Measurements from ENCODE around the gene UIMC1.
"Not testable (repeated sequence)": the region's sequence is repeated elsewhere in the genome, so short reads cannot be mapped to it uniquely, and the experiment has no call there.

UIMC1 gene

DNA sequence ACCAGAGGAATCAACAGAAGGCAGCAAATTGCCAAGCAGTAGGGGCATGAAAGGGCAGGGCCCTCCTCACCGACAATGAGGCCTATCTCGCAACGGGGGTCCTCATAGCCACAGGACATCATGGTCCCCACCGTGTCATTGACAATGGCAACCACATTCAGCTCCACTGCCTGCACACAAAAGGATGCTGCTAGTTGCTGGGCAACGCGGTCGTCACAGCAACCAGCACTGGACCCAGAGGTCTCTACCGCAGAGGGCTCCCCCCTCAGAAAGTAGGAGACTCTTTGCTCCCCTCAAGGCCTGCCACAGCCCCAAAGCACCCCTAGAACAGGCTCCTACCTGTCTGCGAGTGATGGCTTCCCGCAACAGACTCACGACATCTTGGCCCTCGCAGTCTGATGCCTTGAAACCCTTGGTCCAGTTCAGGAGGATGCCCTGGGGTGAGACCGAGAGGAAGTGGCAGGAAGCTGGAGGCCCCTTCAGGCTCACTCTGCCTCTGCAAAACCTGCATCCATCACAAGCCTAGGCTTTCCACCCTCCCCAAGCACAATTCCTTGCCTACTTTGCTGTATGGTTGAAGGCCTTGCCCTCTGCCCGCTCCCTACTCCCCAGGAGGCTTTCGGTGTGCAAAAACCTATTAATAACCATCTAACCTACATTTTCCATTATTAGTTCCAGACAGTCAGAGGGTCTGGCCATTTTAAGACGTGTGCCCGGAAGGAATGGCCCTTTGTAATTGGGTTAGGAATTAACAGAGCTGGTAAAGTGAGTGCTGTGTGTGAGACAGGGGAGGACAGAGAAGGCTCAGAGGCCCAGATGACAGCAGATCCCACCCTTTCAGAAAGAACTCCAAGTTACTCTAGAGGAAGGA, 122.6 kb downstream of the UIMC1 start:
- no peak for DNase-seq (ENCODE audit: low read depth)

DNA sequence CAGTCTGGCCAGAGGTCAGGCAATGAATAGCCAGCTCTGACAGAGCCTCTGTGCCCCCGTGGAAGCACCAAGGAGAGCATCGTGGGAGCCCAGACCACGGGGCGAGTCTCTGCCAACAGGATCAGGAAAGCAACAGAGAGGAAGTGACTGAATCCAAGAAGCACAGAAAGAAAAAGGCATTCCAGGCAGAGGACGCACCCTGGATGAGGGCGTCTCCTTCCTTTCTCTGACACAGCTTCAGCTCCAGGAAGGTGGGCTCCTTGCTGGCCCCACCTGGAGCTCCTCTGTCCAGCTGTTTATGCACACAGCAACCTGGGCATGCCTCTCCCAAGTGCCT, 124.0 kb downstream of the UIMC1 start:
- DNase-seq (ENCODE audit: low read depth): no peak

DNA sequence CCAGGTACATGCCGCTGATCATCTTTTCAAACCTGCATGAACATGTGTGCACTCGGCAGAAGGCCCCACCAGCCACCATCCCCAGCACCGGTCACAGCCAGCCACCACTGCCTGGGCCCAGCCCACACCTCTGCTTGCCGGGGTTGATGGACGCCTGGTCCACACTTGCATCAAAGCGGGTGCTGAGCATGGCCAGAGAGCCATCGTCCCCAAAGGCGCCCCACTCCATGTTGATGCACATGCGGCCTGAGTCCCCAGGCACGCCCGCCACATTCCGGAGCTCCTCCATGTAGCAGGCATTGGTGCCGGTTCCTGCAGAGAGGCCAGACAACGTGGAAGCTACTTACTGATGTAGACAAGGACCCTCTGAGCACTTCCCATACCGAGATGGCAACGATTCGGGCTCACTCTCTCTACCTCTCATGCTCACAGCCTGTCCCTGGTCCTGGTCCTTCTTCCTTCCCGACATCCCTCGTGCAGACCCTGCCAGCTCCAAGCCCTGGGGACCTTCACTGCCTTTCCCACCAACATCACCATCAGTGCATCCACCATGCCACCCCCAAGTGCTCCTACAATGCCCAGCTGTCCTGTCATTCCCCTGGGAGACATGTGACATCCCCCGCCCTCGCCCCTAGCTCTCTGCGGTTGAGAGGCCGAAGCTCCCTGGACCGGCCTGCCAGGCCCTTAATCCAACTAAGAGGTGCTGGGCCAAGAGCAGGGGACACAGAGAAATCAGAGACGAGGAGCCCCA, 124.6 kb downstream of the UIMC1 start:
- DNase-seq (ENCODE audit: low read depth): no peak

DNA sequence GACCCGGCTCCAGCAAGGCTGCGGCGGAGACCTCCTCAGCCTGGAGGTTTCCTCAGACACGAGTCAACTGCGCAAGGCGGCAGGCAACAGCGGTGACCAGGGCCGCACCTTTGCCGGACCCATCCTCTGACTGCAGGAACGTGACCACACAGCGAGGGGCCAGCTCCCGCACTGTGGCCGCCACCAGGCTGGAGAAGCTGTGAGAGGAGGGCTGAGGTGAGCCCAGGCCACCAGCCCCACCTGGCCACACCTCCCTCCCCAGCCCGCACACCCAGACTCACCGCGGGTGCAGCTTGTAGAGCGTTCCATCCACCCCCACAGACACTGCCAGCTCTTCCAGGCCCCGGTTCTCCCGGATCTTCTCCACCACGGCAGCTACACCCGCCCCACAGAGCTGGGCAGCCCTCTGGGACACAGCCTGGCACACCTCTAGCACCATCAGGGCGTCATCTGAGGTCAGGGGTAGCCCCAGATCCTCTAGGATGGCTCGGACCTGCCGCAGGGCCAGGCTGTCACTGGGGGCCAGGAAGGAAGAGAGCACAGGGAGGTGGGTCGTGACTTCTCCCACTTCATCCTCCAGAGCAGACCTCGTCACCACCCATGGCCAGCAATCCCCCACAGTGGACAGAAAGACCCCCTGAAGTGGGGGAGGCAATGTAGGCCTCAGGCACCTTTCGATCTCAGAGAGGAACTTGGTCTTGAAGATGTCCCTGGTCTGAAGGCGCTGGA, 125.4 kb downstream of the UIMC1 start:
- DNase-seq (ENCODE audit: low read depth): no peak

DNA sequence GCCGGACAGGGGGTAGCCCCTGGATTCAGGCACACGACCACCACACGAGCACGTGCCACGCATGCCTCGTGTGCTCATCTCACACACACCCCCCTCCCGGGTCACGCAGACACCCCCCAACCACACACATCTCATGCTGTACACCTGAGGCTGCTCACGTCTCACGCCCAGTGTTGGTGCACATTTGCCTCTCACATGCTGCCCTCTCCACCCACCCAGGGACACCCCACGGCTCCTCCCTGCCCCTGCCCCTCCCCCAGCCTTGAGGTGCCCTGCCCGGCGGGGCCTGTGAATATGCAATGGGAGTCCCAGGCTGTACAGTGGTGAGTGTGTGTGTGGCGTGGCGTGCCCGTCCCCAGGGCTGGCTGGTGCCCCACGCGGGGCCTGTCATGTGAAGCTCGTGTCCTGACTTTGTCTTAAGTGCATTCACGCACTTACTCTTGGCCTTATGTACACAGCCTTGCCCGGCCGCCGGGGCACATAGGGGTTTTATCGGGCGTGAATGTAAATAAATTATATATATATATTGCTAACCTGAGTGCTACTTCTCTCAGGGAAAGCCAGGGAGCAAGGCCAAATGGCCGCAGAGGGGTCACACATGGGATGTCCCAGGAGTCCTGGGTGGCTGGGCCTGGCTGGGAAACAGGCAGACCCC, 126.1 kb downstream of the UIMC1 start:
- no peak for DNase-seq (ENCODE audit: low read depth)

DNA sequence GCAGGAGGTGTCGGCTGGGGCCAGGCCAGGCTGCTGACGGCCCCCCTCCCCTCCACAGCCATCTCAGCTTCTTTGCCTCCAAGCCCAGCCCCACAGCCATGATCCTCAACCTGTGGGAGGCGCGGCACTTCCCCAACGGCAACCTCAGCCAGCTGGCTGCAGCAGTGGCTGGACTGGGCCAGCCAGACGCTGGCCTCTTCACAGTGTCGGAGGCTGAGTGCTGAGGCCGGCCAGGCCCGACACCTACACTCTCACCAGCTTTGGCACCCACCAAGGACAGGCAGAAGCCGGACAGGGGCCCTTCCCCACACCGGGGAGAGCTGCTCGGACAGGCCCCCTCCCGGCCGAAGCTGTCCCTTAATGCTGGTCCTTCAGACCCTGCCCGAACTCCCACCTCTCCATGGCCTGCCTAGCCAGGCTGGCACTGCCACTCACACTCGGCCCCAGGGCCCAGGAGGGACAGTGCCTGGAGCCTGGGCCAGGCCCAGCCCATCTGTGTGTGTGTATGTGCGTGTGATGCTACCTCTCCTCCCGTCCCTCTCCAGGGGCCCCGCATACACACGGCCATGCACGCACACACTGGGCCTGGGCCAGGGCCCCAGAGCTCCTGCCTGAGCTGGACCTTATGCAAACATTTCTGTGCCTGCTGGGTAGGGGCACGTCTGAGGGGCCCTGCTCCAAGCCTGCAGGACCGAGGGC, 126.8 kb downstream of the UIMC1 start:
- DNase-seq (ENCODE audit: low read depth): no peak

DNA sequence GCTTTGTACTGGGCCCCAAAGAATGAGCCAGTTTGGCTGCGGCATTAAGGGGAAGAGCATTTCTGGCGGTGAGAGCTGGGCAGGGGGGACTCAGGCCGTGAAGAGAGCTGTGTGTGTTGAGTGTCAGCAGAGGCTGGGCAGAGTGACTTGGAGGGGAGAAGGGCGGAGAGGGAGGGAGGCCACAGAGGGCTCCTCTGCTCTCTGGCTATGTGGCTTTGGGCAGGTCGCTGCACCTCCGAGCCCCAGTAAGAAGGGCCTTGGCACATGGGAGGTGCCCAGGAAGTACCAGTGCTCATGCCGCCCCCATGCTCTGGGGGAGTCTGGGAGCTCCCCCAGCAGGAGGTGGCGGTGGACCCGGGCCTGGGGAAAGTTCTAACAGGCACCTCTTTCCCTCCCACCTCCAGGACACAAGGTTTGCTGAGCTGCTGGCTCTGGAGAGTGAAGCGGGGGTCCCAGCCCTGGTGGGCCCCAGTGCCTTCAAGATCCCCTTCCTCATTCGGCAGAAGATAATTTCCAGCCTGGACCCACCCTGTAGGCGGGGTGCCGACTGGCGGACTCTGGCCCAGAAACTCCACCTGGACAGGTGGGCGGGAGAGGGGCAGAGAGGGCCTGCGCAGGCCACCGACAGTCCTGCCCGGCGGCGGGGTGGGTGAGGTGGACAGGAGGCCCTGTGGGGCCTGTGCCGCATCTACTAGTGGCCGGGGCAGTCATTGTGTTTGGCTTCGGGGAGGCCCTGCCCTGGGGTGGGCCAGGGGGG, 127.5 kb downstream of the UIMC1 start:
- no peak for DNase-seq (ENCODE audit: low read depth)

DNA sequence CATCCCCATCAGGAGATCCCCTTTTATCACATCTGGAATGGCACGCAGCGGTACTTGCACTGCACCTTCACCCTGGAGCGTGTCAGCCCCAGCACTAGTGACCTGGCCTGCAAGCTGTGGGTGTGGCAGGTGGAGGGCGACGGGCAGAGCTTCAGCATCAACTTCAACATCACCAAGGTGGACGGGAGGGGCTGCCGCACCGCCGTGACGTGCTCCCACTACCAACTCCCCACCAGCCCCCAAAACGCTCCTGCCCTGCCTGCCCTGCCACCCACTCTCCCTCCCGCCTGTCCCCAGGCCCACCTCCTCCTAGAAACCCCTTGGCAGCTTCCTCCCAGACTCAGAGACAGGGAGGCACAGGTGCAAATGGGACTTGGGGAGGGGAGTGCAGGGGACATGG, 128.1 kb downstream of the UIMC1 start:
- no peak for DNase-seq (ENCODE audit: low read depth)

DNA sequence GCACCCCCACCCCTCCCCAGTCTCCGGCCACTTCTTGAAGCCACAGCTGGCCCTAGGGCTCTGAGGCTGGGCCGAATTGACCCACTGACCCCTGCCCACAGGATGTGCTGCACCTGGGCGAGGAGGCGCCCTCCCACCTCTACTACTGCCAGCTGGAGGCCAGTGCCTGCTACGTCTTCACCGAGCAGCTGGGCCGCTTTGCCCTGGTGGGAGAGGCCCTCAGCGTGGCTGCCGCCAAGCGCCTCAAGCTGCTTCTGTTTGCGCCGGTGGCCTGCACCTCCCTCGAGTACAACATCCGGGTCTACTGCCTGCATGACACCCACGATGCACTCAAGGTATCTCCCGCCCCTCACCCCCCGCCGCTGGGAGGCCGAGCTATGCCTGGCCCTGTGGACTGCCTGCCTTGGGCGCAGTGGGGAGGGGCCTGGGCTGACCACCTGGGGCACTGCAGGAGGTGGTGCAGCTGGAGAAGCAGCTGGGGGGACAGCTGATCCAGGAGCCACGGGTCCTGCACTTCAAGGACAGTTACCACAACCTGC, 128.7 kb downstream of the UIMC1 start:
- no peak for DNase-seq (ENCODE audit: low read depth)

DNA sequence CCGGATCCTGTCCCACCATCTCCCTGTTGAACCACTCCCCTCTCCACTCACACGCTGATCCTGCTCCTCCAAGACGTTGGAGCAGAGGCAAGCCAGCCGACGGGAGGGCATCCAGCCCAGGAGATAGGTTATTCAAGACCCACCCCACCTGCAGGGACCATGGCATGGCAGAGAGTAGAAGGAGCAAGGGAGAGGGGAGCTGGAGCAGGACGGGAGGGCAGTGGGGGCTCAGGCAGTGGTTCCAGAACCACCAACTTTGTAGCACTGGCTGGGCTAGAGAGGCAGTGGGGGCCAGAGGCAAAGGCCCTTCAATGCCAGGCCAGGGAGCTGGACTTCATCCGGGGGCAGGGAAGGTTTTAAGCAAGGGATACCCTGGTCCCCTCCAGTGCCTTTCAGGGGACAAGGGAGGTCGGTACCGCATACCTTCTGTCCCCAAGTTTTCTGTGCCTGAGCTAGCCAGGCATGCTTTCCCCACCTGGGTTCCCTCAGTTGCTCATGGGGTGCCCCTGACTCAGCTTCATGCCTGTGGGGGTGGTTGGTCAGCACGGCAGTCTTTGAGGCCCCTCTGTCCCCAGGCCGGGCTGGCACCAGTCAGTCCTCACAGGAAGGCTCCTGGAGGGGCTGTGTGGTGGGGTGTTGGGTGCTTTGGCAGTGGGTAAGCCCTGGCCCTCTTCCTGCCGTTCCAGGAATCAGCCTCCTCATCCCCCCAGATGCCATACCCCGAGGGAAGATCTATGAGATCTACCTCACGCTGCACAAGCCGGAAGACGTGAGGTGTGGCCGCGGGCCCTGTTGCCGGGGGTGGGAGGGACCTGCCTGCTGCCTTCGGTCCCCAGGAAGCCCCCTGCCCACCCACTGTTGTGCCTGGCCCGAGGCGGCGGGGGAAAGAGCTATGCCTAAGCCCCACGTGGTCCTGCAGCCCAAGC, 129.8 kb downstream of the UIMC1 start:
- DNase-seq (ENCODE audit: low read depth): no peak

DNA sequence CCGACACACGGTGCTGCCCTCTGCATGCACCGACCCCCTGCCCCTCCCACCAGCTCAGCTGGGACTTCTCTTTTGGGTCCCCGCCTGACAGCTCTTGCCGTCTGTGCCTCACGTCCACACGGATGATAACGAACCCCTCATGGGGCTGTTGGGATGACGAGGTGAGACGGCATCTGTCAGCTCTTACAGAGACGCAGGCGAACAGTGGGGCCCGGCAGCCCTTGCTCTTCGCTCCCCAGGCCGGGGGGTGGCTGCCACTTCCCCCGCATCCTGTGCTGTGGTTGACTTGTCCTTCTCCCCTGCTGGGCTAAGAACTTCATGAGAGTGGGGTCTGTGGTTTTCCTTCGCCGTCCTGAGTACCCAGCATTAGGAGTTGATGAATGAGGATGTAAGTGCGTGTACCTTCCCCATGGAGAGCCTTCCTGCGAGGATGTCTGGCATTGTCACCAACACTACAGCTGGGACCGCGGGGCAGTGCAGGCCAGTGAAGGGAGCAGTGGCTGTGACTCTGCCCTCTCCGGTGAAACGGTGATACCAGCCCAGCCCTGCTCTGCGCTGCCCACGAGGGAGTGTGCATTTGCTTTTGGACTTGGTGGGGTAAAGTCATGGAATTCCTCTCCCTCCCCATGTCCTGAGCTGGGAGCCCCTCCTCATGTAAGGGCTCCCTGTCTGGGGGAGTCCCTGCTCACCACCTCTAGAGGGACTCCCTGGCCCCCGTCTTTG, 130.6 kb downstream of the UIMC1 start:
- DNase-seq (ENCODE audit: low read depth): no peak

DNA sequence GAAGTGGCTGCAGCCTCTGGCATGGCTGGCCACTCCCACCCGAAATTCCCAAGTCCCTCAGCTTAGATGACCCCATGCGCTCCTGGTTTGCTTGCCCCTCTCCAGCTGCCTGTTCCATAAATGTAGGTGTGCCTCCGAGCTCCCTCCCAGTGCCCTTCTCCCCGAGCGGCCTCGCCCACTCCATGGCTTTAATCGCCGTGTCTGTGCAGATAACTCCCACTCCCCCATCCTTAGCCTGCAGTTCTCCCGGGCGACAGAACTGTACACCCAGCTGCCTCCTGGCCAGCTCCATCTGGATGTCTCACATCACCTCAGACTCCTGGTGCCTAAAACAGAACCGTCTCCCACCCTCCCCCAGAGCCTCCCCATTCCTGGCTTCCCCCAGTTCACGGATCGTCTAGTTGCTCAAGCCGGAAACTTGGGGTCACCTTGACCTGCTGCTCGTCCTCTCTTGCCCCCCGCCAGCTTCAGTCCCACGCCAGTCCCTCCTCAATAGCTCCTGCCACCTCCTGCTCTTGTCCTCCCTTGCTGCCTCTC, 131.5 kb downstream of the UIMC1 start:
- no peak for DNase-seq (ENCODE audit: low read depth)

DNA sequence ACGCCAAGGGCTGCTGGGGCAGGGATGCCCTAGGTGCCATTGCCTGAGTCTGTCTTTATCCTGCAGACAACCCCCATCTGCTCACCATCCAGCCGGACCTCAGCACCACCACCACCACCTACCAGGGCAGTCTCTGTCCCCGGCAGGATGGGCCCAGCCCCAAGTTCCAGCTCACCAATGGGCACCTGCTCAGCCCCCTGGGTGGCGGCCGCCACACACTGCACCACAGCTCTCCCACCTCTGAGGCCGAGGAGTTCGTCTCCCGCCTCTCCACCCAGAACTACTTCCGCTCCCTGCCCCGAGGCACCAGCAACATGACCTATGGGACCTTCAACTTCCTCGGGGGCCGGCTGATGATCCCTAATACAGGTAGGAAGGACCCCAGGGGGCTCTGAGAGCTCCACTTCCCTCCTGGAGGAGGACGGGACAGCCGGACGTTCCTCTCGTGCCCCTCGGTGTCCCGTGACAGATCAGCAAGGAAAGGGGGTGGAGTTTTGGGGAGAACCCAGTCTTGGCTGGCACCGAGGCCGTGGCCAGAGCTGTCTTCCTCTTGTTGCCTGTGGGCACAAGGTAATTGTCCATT, 132.3 kb downstream of the UIMC1 start:
- DNase-seq (ENCODE audit: low read depth): no peak

DNA sequence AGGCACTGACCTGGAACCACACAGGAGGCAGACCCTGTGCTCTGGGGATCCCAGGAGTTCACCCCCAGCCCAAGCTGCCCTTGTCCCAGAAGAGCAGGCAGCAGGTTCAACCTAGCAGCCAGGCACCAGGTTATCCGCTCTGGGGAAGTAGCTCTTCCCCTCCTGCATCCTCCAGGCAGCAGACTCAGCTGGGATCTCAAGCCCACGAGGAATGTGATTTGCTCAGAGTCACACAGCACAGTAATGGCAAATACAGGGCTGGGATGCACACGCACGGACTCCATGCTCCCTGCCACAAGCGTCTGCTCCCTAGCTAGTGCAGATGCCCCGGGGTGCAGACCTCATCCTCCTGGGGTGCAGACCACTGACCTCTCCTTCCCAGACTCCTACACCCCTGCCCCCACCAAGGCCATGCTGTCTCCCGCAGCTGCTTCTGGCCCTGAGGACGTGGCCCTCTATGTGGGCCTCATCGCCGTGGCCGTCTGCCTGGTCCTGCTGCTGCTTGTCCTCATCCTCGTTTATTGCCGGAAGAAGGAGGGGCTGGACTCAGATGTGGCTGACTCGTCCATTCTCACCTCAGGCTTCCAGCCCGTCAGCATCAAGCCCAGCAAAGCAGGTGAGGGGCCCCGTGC, 132.9 kb downstream of the UIMC1 start:
- no peak for DNase-seq (ENCODE audit: low read depth)

DNA sequence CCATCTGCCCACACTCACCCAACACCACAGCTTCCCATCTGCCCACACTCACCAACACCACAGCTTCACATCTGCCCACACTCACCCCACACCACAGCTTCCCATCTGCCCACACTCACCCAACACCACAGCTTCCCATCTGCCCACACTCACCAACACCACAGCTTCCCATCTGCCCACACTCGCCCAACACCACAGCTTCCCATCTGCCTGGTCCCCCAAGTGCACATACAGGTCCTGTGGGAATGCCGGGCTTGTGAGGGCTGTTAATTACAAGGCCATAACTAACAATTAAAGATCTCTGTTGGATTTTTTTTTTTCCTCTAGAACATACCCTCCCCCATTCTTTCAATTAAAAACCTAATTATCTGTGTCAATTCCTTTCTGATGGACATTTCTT, 133.6 kb downstream of the UIMC1 start:
- not testable (repeated sequence) for DNase-seq (ENCODE audit: low read depth)

DNA sequence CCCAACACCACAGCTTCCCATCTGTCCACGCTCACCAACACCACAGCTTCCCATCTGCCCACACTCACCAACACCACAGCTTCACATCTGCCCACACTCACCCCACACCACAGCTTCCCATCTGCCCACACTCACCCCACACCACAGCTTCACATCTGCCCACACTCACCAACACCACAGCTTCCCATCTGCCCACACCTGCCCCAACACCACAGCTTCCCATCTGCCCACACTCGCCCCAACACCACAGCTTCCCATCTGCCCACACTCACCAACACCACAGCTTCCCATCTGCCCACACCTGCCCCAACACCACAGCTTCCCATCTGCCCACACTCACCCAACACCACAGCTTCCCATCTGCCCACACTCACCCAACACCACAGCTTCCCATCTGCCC, 134.0 kb downstream of the UIMC1 start:
- not testable (repeated sequence) for DNase-seq (ENCODE audit: low read depth)

DNA sequence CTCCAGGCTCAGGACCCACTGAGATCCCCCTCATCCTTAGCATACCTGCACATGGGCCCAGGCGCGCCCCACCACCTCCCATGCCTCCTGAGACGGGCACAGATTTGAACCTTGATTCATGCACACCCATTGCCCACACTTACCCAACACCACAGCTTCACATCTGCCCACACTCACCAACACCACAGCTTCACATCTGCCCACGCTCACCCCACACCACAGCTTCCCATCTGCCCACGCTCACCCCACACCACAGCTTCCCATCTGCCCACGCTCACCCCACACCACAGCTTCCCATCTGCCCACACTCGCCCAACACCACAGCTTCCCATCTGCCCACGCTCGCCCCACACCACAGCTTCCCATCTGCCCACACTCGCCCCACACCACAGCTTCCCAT, 135.9 kb downstream of the UIMC1 start:
- DNase-seq (ENCODE audit: low read depth): not testable (repeated sequence)

DNA sequence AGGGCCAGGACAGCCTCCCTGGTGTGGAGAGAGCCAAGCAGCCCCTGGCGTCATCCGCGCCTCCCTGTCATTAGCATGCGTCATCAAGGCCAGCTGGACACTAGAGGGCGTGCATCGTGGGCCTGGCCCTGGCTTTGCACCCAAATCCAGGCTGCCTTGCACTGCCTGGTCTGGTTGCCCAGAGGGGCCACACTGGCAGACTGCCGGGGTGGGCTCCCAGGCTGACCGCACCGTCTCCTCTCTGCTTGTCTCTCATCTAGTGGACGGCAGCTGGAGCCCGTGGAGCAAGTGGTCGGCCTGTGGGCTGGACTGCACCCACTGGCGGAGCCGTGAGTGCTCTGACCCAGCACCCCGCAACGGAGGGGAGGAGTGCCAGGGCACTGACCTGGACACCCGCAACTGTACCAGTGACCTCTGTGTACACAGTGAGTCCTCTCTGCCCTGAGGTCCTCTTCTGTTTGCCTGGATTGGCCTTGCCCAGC, 136.4 kb downstream of the UIMC1 start:
- peak; percentile 13 for DNase-seq (ENCODE audit: low read depth)
